HepG2 (cell line): Measurements from ENCODE around the gene CATSPERE. TPM values are rescaled to one million over a fixed set of nuclear protein-coding genes. Genes with fewer than 3 reads are reported as not detected.

Source experiments
- ATAC-seq: fragments of 200-7000 bp; cut with Tn5 transposase; 3 replicates; pipeline ENCODE4 v1.9.1; 2020; ENCODE audit warnings: mild to moderate bottlenecking, moderate library complexity
- BruUV-seq: library from RNA; stranded (reverse); fragments of 400-500 nt; replicated peaks from 2 replicates; lab custom pipeline; 2021; lab: Mats Ljungman, UMichigan
- CTCF ChIA-PET: fragments of 300-600 bp; formaldehyde crosslinking; extraction: SDS; loops from one replicate; lab custom pipeline; 2021; ENCODE audit warnings: low total read pairs, inconsistent platforms, low intra/inter-chr PET ratio; lab: Yijun Ruan, JAX
- POLR2A ChIA-PET: fragments of 350-600 bp; sonication (Branson Sonifier 250); formaldehyde crosslinking; loops from one replicate; lab custom pipeline; 2020; ENCODE audit warnings: antibody characterized with exemption, inconsistent platforms; lab: Yijun Ruan, JAX
- DNase-seq: peaks from one replicate; pipeline ENCODE4 v3.0.0-alpha.2; 2015; ENCODE audit warnings: low spot score
- FAIRE-seq: peaks from 3 replicates; lab custom pipeline; 2011; peaks lifted over from hg19 to GRCh38; lab: Jason Lieb, UNC
- H2AFZ ChIP-seq: one replicate; pipeline ENCODE4 v1.6.1; 2011; ENCODE audit warnings: low read length, inconsistent platforms
- H3K27ac ChIP-seq: fragments of 300-600 bp; 3 replicates; pipeline ENCODE4 v1.8.0; 2011; ENCODE audit warnings: mixed run types, mild to moderate bottlenecking, mixed read lengths, low read length, inconsistent platforms; ENCODE audit not compliant: insufficient read depth; ENCODE audit errors: extremely low read length
- H3K27me3 ChIP-seq, 2 experiments: fragments of 200-600 bp in 1 of 2; 2 replicates in 1 of 2; 3 replicates in 1 of 2; pipeline versions ENCODE4 v1.6.0 to v1.8.0; 2011; ENCODE audit warnings: low read length in 2 of 2, mild to moderate bottlenecking in 2 of 2, moderate library complexity in 2 of 2, inconsistent platforms in 1 of 2; ENCODE audit not compliant: insufficient read depth in 2 of 2, control insufficient read depth in 1 of 2
- H3K36me3 ChIP-seq, 2 experiments: fragments of 200-600 bp in 1 of 2; replicated peaks in 1 of 2; 2 replicates in 1 of 2; 3 replicates in 1 of 2; pipeline versions ENCODE4 v1.5.1 to v1.8.0; 2011; ENCODE audit warnings: low read length in 2 of 2, inconsistent platforms in 1 of 2; ENCODE audit not compliant: insufficient read depth in 2 of 2, control insufficient read depth in 1 of 2
- H3K4me1 ChIP-seq: 2 replicates; pipeline ENCODE4 v1.5.1; 2012; ENCODE audit warnings: low read length, inconsistent platforms; ENCODE audit not compliant: insufficient read depth
- H3K4me2 ChIP-seq: 2 replicates; pipeline ENCODE4 v1.6.0; 2011; ENCODE audit warnings: low read depth, low read length, inconsistent platforms
- H3K4me3 ChIP-seq, 3 experiments: fragments of 200-600 bp in 1 of 3; sonication (generic), shearing (Covaris generic) in 1 of 3; replicated peaks in 1 of 3; 2 replicates each; pipeline ENCODE4 v1.5.1; 2011 to 2016; ENCODE audit warnings: low read length in 3 of 3, inconsistent platforms in 2 of 3, low read depth in 2 of 3, mild to moderate bottlenecking in 2 of 3, control low read depth in 1 of 3, mixed read lengths in 1 of 3; ENCODE audit not compliant: insufficient read depth in 1 of 3
- H3K79me2 ChIP-seq: one replicate; pipeline ENCODE4 v1.6.1; 2011; ENCODE audit warnings: low read length, inconsistent platforms; ENCODE audit not compliant: insufficient read depth
- H3K9ac ChIP-seq: 2 replicates; pipeline ENCODE4 v1.6.0; 2011; ENCODE audit warnings: mild to moderate bottlenecking, low read depth, low read length, inconsistent platforms; ENCODE audit not compliant: insufficient read depth
- H3K9me3 ChIP-seq: 2 replicates; pipeline ENCODE4 v1.5.1; 2012; ENCODE audit warnings: mild to moderate bottlenecking, low read length
- H4K20me1 ChIP-seq: 2 replicates; pipeline ENCODE4 v1.6.0; 2011; ENCODE audit warnings: inconsistent platforms, mild to moderate bottlenecking, low read length, moderate library complexity; ENCODE audit not compliant: insufficient read depth
- CEBPG ChIP-seq: IDR thresholded peaks from 2 replicates; pipeline ENCODE4 v1.6.1; 2016
- DDIT3 ChIP-seq: sonication (generic); formaldehyde crosslinking; IDR thresholded peaks from 2 replicates; pipeline ENCODE4 v1.4.0; 2020; ENCODE audit warnings: mild to moderate bottlenecking, missing genetic modification reagents
- FOXA1 ChIP-seq, 2 experiments: fragments of 450-650 bp in 1 of 2; sonication (generic) in 1 of 2; formaldehyde crosslinking in 1 of 2; IDR thresholded peaks; 2 replicates each; pipeline versions ENCODE4 v1.4.0 to v1.6.1; 2016 to 2020; ENCODE audit warnings: missing genetic modification reagents in 1 of 2
- HDAC1 ChIP-seq: sonication (generic); formaldehyde crosslinking; IDR thresholded peaks from 2 replicates; pipeline ENCODE4 v1.5.1; 2020; ENCODE audit warnings: mild to moderate bottlenecking, missing genetic modification reagents
- HNRNPL ChIP-seq: fragments of 200-400 bp; formaldehyde crosslinking; IDR thresholded peaks from 2 replicates; pipeline ENCODE4 v1.6.1; 2017; ENCODE audit warnings: mild to moderate bottlenecking, low read depth, low read length
- MEF2D ChIP-seq: sonication (generic); formaldehyde crosslinking; IDR thresholded peaks from 2 replicates; pipeline ENCODE4 v1.5.1; 2020; ENCODE audit warnings: mild to moderate bottlenecking, missing genetic modification reagents
- MYNN ChIP-seq: sonication (generic); formaldehyde crosslinking; IDR thresholded peaks from 2 replicates; pipeline ENCODE4 v1.4.0; 2020; ENCODE audit warnings: mild to moderate bottlenecking, low read depth, missing genetic modification reagents
- NFYB ChIP-seq: sonication (generic); formaldehyde crosslinking; IDR thresholded peaks from 2 replicates; pipeline ENCODE4 v1.4.0; 2020; ENCODE audit warnings: missing genetic modification reagents
- RFXAP ChIP-seq: sonication (generic); formaldehyde crosslinking; IDR thresholded peaks from 2 replicates; pipeline ENCODE4 v1.4.0; 2020; ENCODE audit warnings: missing genetic modification reagents, borderline replicate concordance
- RORA ChIP-seq: sonication (generic); formaldehyde crosslinking; IDR thresholded peaks from 2 replicates; pipeline ENCODE4 v1.5.0; 2020; ENCODE audit warnings: mild to moderate bottlenecking, missing genetic modification reagents, moderate library complexity
- SKIL ChIP-seq: sonication (generic); formaldehyde crosslinking; IDR thresholded peaks from 2 replicates; pipeline ENCODE4 v1.8.0; 2022; ENCODE audit warnings: missing genetic modification reagents, mild to moderate bottlenecking, moderate library complexity, borderline replicate concordance
- TBL1XR1 ChIP-seq: fragments of 150-350 bp; IDR thresholded peaks from 2 replicates; pipeline ENCODE4 v1.6.1; 2014; ENCODE audit warnings: borderline replicate concordance, low read length; ENCODE audit not compliant: partially characterized antibody
- XBP1 ChIP-seq: sonication (generic); formaldehyde crosslinking; IDR thresholded peaks from 2 replicates; pipeline ENCODE4 v1.5.0; 2020; ENCODE audit warnings: missing genetic modification reagents
- ZMAT5 ChIP-seq: sonication (generic); formaldehyde crosslinking; IDR thresholded peaks from 2 replicates; pipeline ENCODE4 v1.5.0; 2020; ENCODE audit warnings: mild to moderate bottlenecking, low read depth, missing genetic modification reagents, borderline replicate concordance
- ZNF224 ChIP-seq: sonication (generic); formaldehyde crosslinking; IDR thresholded peaks from 2 replicates; pipeline ENCODE4 v1.5.0; 2020; ENCODE audit warnings: mild to moderate bottlenecking, missing genetic modification reagents
- ZNF337 ChIP-seq: sonication (generic); formaldehyde crosslinking; IDR thresholded peaks from 2 replicates; pipeline ENCODE4 v1.5.1; 2020; ENCODE audit warnings: missing genetic modification reagents, low read depth, mild to moderate bottlenecking, borderline replicate concordance
- ZNF639 ChIP-seq: conservative IDR thresholded peaks from 2 replicates; pipeline ENCODE4 v1.6.1; 2018; ENCODE audit warnings: missing genetic modification reagents
- ZNF782 ChIP-seq: sonication (generic); formaldehyde crosslinking; IDR thresholded peaks from 2 replicates; pipeline ENCODE4 v1.4.0; 2020; ENCODE audit warnings: missing genetic modification reagents, mild to moderate bottlenecking, borderline replicate concordance
- WGBS: methylation state at CpG from one replicate; pipeline ENCODE4 v1.1.6; 2017; ENCODE audit warnings: low lambda C conversion rate; 5-methylcytosine and 5-hydroxymethylcytosine counted together
- in situ Hi-C: cut with HindIII; loops from 2 replicates; pipeline ENCODE4 v1.10.0; 2017; ENCODE audit warnings: low pct_unique_long_range_greater_than_20kb; ENCODE audit not compliant: extremely low pct_ligation_motif_present
- intact Hi-C: fragments of 100-400 bp; cut with micrococcal nuclease; formaldehyde crosslinking; loops from one replicate; pipeline ENCODE4 v1.10.0; 2022; ENCODE audit not compliant: unreplicated experiment
- polyA plus RNA-seq, 8 experiments: library from polyadenylated mRNA; depleted of rRNA in 3 of 8; stranded (reverse) in 7 of 8; unstranded in 1 of 8; fragments of >200 nt; fragmentation: Illumina TruSeq in 4 of 8; extraction: Trizol in 4 of 8; gene quantifications; 2 replicates each; pipeline versions ENCODE4 v1.2.1 to v1.2.3, GENCODE V29; 2011 to 2016; ENCODE audit warnings: low read depth in 4 of 8, missing spikeins in 1 of 8, mixed read lengths in 1 of 8; ENCODE audit not compliant: insufficient read depth in 1 of 8
- total RNA-seq, 5 experiments: library from RNA; depleted of rRNA; stranded (reverse); fragments of >200 nt; fragmentation: Illumina TruSeq; extraction: Trizol; gene quantifications; 2 replicates each; pipeline ENCODE4 v1.2.3, GENCODE V29; 2016; ENCODE audit warnings: low read depth in 1 of 5

The CATSPERE gene
- total and polyA plus RNA-seq, 2 of the 13 experiments (the other 11 are each of a cell fraction or from before 2014, with no cell fraction given), result 0.34 to 0.51 TPM

GRCh38 chr1:244536316-244536715, 75.2 kb downstream of the CATSPERE start:
- no peak for DNase-seq
- CTCF ChIA-PET, result no interaction called here
- BruUV-seq, result no TSS peak

More at GRCh38 chr1:244536316-244536715, 75.2 kb downstream of the CATSPERE start:
- H3K79me2 ChIP-seq, result no peaks in the 10 kb centered on the region
- WGBS, result 9% methylated on average over 6 of the region's 10 CpGs
- 0 out of 5 replicates have a peak, but pooled peaks cover 0 to 1% of the 10 kb centered on the region in 2 experiments for H3K27me3 ChIP-seq
- no peaks in the 10 kb centered on the region for H3K9me3 ChIP-seq
- H3K4me1 ChIP-seq, result no peaks in the 10 kb centered on the region
- POLR2A ChIA-PET, result no interaction called here
- intact Hi-C loops (no loop called here), in situ Hi-C loops (no loop called here)
- H3K9ac ChIP-seq, result no peak overlapping the region
- TF ChIP-seq ZNF639 (CRISPR knock-in tag) (no peak), MEF2D (CRISPR knock-in tag) (no peak), RORA (CRISPR knock-in tag) (no peak), ZNF337 (no peak), FOXA1 (IDR thresholded peaks at IDR 0.05) (no peak), FOXA1 (CRISPR knock-in tag; IDR thresholded peaks at IDR 0.05) (no peak), HDAC1 (no peak), HNRNPL (no peak), CEBPG (CRISPR knock-in tag) (no peak), ZMAT5 (CRISPR knock-in tag) (no peak), MYNN (CRISPR knock-in tag) (no peak), SKIL (CRISPR knock-in tag) (no peak), NFYB (CRISPR knock-in tag) (no peak), ZNF782 (no peak), TBL1XR1 (no peak), ZNF224 (CRISPR knock-in tag) (no peak), DDIT3 (CRISPR knock-in tag) (no peak), XBP1 (CRISPR knock-in tag) (no peak), RFXAP (CRISPR knock-in tag) (no peak)
- H4K20me1 ChIP-seq, result no peaks in the 10 kb centered on the region
- FAIRE-seq (no peak), ATAC-seq (no peak)
- H2AFZ ChIP-seq, result no peak overlapping the region
- H3K27ac ChIP-seq, result no peak overlapping the region
- no peak overlapping the region for H3K4me2 ChIP-seq
- H3K36me3 ChIP-seq, result no peaks in the 10 kb centered on the region
- H3K4me3 ChIP-seq, result no peak overlapping the region
